SK-N-SH treated with all-trans-retinoic acid at 6 μM for 48 hours (cell line): Measurements from ENCODE around the gene IGFBP4.

Experiments
- ATAC-seq: fragments of 200-7000 bp; cut with Tn5 transposase; 3 replicates; pipeline ENCODE4 v1.9.1; 2020; ENCODE audit warnings: mild to moderate bottlenecking, moderate library complexity
- ARNTL ChIP-seq: fragments of 450-650 bp; formaldehyde crosslinking; IDR thresholded peaks from 2 replicates; pipeline ENCODE4 v1.5.0; 2020; ENCODE audit warnings: low read depth, mild to moderate bottlenecking, moderate library complexity, borderline replicate concordance
- BACH2 ChIP-seq: fragments of 250-450 bp; sonication (Bioruptor Pico); IDR thresholded peaks from 2 replicates; pipeline ENCODE4 v1.9.0; 2021; ENCODE audit warnings: mild to moderate bottlenecking, borderline replicate concordance
- CSDC2 ChIP-seq: fragments of 250-450 bp; sonication (Bioruptor Pico); IDR thresholded peaks from 2 replicates; pipeline ENCODE4 v1.5.0; 2020; ENCODE audit warnings: mild to moderate bottlenecking, moderate library complexity
- ESRRG ChIP-seq: fragments of 250-450 bp; sonication (Bioruptor Pico); IDR thresholded peaks from 2 replicates; pipeline ENCODE4 v1.6.1; 2021; ENCODE audit warnings: mild to moderate bottlenecking
- GLIS3 ChIP-seq: fragments of 250-450 bp; sonication (Bioruptor Pico); IDR thresholded peaks from 2 replicates; pipeline ENCODE4 v1.5.0; 2020; ENCODE audit warnings: mild to moderate bottlenecking, moderate library complexity
- ISL1 ChIP-seq: fragments of 250-450 bp; sonication (Bioruptor Pico); IDR thresholded peaks from 2 replicates; pipeline ENCODE4 v2.1.2; 2022; ENCODE audit warnings: mild to moderate bottlenecking, moderate library complexity
- OSR1 ChIP-seq: fragments of 250-450 bp; sonication (Bioruptor Pico); IDR thresholded peaks from 2 replicates; pipeline ENCODE4 v1.8.0; 2022; ENCODE audit warnings: moderate library complexity, mild to moderate bottlenecking, inconsistent platforms
- PPARA ChIP-seq: fragments of 250-450 bp; sonication (Bioruptor Pico); IDR thresholded peaks from 2 replicates; pipeline ENCODE4 v1.5.0; 2020; ENCODE audit warnings: mild to moderate bottlenecking, borderline replicate concordance
- RARB ChIP-seq: fragments of 250-450 bp; sonication (Bioruptor Pico); IDR thresholded peaks from 2 replicates; pipeline ENCODE4 v1.8.0; 2021; ENCODE audit warnings: mild to moderate bottlenecking, moderate library complexity
- SNAI2 ChIP-seq: fragments of 250-450 bp; sonication (Bioruptor Pico); IDR thresholded peaks from 2 replicates; pipeline ENCODE4 v1.5.0; 2020; ENCODE audit warnings: mild to moderate bottlenecking, moderate library complexity
- TCF4 ChIP-seq: fragments of 250-450 bp; sonication (Bioruptor Pico); IDR thresholded peaks from 2 replicates; pipeline ENCODE4 v1.8.0; 2021; ENCODE audit warnings: mild to moderate bottlenecking, moderate library complexity, borderline replicate concordance
- ZC3H10 ChIP-seq: fragments of 250-450 bp; sonication (Bioruptor Pico); IDR thresholded peaks from 2 replicates; pipeline ENCODE4 v1.5.1; 2021; ENCODE audit warnings: mild to moderate bottlenecking, moderate library complexity
- ZFP30 ChIP-seq: fragments of 450-650 bp; formaldehyde crosslinking; IDR thresholded peaks from 2 replicates; pipeline ENCODE4 v1.5.0; 2022; ENCODE audit warnings: mild to moderate bottlenecking, moderate library complexity
- ZNF70 ChIP-seq: fragments of 450-650 bp; formaldehyde crosslinking; IDR thresholded peaks from 2 replicates; pipeline ENCODE4 v1.5.0; 2020; ENCODE audit warnings: mild to moderate bottlenecking, moderate library complexity
- ZNF8 ChIP-seq: fragments of 450-650 bp; formaldehyde crosslinking; IDR thresholded peaks from 2 replicates; pipeline ENCODE4 v1.5.0; 2020; ENCODE audit warnings: mild to moderate bottlenecking, moderate library complexity
- TF ChIP-seq, protein P1 (sequence below): fragments of 250-450 bp; sonication (Bioruptor Pico); IDR thresholded peaks from 2 replicates; pipeline ENCODE4 v1.5.0; 2020; ENCODE audit warnings: mild to moderate bottlenecking, moderate library complexity
- TF ChIP-seq, protein P2 (sequence below): fragments of 250-450 bp; sonication (Bioruptor Pico); IDR thresholded peaks from 2 replicates; pipeline ENCODE4 v1.5.1; 2021; ENCODE audit warnings: mild to moderate bottlenecking, moderate library complexity
- TF ChIP-seq, protein P3 (sequence below): fragments of 250-450 bp; sonication (Bioruptor Pico); IDR thresholded peaks from 2 replicates; pipeline ENCODE4 v1.8.0; 2021; ENCODE audit warnings: low read depth, mild to moderate bottlenecking, moderate library complexity, borderline replicate concordance
- TF ChIP-seq, protein P4 (sequence below): fragments of 250-450 bp; sonication (Bioruptor Pico); IDR thresholded peaks from 2 replicates; pipeline ENCODE4 v1.8.0; 2020; ENCODE audit warnings: mild to moderate bottlenecking, moderate library complexity, borderline replicate concordance

Gene IGFBP4

DNA sequence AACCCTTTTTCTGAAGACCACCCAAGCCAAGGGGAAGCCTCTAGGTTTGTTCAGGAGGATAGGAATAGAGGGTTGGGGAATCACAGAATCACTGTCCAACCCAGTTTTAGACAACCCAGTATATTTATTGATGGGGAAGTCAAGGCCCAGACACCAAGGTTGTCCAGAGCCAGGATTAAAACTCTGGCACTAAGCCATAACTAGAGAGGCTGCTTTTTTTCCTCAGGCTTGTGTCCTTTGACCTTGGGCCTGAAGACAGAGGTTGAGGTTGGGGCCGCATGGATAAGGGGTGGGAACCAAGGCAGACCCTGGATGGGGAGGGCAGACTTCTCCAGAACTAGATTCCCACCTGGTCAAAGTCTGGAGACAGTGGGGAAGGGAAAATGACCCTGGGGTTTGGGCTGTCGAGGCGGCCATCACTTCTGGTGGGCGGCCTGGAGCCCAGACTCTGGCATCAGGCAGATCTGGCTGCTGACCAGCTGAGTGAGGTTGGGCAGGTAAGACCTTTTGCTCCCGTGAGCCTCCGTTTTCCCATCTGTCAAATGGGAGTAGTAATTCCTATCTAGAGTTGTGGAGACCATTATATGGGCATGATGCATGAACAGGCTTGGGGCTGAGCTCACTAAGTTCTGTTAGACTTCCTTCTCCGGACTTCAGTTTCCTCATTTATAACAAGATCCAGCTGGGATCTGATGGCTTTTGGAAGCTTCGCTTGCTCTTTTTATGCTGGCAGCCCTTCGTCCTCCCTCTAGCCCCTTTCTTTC is 17.9 kb downstream of the IGFBP4 start:
- ATAC-seq, result no peak
- TF ChIP-seq ESRRG (CRISPR knock-in tag) (no peak), ZNF8 (CRISPR knock-in tag) (0 out of 2 replicates have a peak, but pooled peaks have one; percentile 2)
- TF ChIP-seq, all 23 proteins: peak for 1

DNA sequence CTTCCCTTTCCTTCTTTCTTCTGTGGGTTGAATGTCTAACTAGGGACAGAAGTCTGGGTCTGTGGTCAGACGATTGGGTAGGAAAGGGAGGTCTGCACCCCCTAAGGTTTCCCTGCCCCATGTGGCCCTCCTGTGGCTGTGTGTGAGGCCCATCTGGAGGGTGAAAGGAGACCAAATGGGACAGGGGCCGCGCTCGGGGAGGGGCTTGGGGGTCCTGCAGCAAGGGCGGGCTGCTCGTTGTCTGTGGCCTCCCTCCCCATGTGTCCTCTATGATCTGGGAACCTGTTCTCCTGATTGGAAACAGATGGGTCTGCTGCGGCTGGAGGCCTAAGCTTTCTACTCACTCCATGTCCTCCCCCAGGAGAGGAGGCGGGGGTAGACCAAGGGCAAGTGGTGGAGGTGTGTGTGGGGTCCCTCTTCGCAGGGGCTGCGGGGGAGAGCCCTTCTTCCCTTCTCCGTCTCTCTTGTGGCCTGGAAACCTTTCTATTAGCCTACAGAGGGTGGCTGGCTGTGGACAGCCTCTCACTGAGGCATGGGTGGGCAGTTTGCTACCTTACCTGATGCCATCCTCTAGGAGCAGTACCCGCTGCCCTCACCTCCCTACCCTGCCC is 18.6 kb downstream of the IGFBP4 start:
- peak; percentile 9; the same call in 2 of the 3 replicates for ATAC-seq
- peak; percentile 70; the same call in 1 of the 2 replicates for TF ChIP-seq TCF4 (CRISPR knock-in tag)
- TF ChIP-seq, protein P1, sequence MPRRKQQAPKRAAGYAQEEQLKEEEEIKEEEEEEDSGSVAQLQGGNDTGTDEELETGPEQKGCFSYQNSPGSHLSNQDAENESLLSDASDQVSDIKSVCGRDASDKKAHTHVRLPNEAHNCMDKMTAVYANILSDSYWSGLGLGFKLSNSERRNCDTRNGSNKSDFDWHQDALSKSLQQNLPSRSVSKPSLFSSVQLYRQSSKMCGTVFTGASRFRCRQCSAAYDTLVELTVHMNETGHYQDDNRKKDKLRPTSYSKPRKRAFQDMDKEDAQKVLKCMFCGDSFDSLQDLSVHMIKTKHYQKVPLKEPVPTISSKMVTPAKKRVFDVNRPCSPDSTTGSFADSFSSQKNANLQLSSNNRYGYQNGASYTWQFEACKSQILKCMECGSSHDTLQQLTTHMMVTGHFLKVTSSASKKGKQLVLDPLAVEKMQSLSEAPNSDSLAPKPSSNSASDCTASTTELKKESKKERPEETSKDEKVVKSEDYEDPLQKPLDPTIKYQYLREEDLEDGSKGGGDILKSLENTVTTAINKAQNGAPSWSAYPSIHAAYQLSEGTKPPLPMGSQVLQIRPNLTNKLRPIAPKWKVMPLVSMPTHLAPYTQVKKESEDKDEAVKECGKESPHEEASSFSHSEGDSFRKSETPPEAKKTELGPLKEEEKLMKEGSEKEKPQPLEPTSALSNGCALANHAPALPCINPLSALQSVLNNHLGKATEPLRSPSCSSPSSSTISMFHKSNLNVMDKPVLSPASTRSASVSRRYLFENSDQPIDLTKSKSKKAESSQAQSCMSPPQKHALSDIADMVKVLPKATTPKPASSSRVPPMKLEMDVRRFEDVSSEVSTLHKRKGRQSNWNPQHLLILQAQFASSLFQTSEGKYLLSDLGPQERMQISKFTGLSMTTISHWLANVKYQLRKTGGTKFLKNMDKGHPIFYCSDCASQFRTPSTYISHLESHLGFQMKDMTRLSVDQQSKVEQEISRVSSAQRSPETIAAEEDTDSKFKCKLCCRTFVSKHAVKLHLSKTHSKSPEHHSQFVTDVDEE, result no peak
- TF ChIP-seq, all 23 proteins: peak for 1

DNA sequence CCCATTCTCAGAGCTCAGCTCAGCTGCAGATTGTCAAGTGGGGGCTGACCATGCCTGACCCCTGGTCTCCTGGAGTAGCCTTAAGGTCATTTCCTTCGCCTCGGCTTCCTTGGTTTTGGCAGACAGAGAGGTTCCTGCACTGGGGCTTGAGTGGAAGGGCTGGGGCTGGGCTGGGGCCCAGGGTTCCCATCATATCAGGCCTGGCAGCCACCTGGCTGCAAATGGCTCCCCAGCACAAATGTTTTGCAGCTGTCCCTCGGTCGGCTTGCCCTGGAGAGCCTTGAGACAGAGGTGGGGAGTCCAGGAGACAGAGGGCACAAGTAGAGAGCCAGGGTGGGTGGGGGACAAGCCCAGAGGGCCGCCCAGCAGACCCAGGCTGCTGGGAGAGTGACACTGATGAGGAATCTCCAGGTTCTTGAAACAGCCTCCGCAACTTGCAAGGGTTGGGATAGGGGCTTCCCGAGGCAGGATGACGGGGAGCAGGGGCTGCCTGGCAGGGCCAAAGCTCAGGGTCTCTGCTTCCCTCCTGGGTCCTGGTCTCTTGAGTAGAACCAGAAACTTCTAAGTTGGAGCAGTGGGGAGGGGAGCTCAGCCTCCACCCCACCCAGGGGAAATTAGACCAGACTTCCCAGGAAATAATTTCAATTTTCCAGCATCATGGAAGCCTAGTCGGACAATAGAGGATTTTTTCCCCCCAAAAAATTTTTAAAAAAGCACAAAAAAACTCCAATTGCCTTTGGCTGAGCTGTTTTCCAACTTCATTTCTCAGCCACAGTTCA is 19.3 kb downstream of the IGFBP4 start:
- ATAC-seq, result no peak
- no peak for TF ChIP-seq ARNTL (CRISPR knock-in tag)

DNA sequence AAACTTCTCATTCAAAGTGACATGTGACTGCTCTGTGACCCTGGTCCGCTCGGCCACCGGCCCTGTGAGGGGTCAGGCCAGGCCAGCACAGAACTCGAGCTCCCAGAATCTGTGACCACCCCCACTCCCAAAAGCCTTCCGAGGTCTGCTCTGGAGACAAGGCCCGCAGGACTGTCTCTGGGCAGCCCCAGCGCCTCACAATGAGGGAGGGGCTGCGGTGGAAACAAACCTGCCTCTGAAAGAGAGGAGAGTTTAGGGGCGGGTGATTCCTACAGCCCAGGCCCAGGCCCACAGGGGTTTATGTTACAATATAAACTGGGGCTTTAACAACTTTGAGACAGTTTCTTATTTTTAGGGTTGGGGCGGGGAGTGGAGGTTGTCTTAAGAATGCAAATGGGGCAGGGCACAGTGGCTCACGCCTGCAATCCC is 19.9 kb downstream of the IGFBP4 start:
- ATAC-seq, result no peak

DNA sequence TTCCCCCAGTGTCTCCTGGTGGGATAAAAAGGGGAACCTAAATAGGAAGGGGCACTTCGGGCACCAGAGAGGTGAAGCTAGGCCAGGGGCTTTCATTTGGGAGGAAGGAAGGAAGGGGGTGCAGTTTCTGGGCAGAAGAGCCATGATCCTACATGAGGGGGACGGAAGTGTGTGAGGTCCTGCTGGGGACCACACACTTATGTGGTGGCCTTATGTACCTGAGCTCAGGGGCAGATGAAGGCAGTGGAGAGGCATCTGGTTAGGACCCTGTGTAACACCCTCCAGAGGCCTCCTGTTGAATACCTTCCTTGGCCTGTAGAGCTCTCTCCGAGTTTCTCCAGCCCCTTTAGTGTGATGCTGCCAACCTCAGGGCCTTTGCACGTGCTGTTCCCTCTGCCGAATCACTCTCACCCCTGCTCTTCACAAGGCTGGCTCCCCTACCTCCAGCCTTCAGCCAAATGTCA is 21.2 kb downstream of the IGFBP4 start:
- TF ChIP-seq RARB (CRISPR knock-in tag), result no peak
- TF ChIP-seq PPARA (CRISPR knock-in tag), result no peak
- TF ChIP-seq ZC3H10 (CRISPR knock-in tag), result no peak
- no peak for TF ChIP-seq ISL1 (CRISPR knock-in tag)
- TF ChIP-seq GLIS3 (CRISPR knock-in tag), result no peak
- TF ChIP-seq ZFP30 (CRISPR knock-in tag), result no peak
- TF ChIP-seq, protein P2, sequence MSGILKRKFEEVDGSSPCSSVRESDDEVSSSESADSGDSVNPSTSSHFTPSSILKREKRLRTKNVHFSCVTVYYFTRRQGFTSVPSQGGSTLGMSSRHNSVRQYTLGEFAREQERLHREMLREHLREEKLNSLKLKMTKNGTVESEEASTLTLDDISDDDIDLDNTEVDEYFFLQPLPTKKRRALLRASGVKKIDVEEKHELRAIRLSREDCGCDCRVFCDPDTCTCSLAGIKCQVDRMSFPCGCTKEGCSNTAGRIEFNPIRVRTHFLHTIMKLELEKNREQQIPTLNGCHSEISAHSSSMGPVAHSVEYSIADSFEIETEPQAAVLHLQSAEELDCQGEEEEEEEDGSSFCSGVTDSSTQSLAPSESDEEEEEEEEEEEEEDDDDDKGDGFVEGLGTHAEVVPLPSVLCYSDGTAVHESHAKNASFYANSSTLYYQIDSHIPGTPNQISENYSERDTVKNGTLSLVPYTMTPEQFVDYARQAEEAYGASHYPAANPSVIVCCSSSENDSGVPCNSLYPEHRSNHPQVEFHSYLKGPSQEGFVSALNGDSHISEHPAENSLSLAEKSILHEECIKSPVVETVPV, result no peak
- TF ChIP-seq ZNF70, result no peak
- no peak for ATAC-seq

More for the DNA sequence above, 19.9 kb downstream of the IGFBP4 start:
- TF ChIP-seq TCF4 (CRISPR knock-in tag), result no peak
- TF ChIP-seq, protein P3, sequence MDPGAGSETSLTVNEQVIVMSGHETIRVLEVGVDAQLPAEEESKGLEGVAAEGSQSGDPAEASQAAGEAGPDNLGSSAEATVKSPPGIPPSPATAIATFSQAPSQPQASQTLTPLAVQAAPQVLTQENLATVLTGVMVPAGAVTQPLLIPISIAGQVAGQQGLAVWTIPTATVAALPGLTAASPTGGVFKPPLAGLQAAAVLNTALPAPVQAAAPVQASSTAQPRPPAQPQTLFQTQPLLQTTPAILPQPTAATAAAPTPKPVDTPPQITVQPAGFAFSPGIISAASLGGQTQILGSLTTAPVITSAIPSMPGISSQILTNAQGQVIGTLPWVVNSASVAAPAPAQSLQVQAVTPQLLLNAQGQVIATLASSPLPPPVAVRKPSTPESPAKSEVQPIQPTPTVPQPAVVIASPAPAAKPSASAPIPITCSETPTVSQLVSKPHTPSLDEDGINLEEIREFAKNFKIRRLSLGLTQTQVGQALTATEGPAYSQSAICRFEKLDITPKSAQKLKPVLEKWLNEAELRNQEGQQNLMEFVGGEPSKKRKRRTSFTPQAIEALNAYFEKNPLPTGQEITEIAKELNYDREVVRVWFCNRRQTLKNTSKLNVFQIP (CRISPR knock-in tag), result no peak
- TF ChIP-seq ZNF8 (CRISPR knock-in tag), result no peak
- TF ChIP-seq CSDC2 (CRISPR knock-in tag), result no peak
- TF ChIP-seq, all 23 proteins: peak for 0

DNA sequence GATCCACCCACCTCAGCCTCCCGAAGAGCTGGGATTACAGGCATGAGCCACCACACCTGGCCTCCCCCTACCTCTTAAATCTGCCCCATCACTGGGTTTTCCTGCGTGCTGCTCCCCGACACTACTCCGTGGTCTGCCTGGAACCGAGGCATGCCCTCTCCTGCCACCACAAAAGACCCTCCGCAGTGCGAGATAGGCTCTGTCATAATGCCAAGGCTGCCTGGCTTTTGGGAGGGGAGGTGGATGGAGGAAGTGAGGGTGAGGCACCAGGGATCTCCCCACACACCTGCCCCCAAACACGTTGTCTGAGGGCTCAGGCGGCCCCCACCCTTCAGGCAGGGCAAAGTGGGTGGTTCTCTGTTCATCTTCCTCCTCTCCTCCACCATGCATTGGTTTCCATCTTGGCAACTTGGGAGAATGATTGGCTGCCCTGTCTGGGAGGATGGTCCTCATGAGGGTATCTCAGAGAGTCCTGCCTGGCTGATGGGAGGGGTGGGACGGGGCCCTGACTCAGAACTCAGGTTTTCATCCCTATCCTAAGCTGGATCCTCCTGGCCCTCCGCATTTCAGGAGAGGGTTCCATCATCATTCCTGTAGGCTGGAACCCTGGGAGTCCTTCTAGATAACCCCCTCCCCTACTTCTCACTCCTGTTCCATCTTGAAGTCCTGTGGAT is 23.2 kb downstream of the IGFBP4 start:
- ATAC-seq, result no peak
- TF ChIP-seq, protein P4, sequence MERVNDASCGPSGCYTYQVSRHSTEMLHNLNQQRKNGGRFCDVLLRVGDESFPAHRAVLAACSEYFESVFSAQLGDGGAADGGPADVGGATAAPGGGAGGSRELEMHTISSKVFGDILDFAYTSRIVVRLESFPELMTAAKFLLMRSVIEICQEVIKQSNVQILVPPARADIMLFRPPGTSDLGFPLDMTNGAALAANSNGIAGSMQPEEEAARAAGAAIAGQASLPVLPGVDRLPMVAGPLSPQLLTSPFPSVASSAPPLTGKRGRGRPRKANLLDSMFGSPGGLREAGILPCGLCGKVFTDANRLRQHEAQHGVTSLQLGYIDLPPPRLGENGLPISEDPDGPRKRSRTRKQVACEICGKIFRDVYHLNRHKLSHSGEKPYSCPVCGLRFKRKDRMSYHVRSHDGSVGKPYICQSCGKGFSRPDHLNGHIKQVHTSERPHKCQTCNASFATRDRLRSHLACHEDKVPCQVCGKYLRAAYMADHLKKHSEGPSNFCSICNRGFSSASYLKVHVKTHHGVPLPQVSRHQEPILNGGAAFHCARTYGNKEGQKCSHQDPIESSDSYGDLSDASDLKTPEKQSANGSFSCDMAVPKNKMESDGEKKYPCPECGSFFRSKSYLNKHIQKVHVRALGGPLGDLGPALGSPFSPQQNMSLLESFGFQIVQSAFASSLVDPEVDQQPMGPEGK (CRISPR knock-in tag), result no peak
- no peak for TF ChIP-seq BACH2 (CRISPR knock-in tag)
- no peak for TF ChIP-seq ARNTL (CRISPR knock-in tag)
- TF ChIP-seq, protein P1, result no peak
- TF ChIP-seq OSR1, result no peak
- TF ChIP-seq SNAI2 (CRISPR knock-in tag), result no peak
- TF ChIP-seq CSDC2 (CRISPR knock-in tag), result no peak
- TF ChIP-seq PPARA (CRISPR knock-in tag), result no peak
